ENCODE measurements around the gene FGF2.
"Not testable (repeated sequence)": the region's sequence is repeated elsewhere in the genome, so short reads cannot be mapped to it uniquely, and the experiment has no call there.

Gene FGF2

GRCh38 chr4:122861172-122861943 is 34.7 kb downstream of the FGF2 start:
- Histone ChIP-seq H3K4me3 (no peak overlapping the region), H3K27ac (no peak overlapping the region)
- no peak for TF ChIP-seq CTCF (IDR thresholded peaks at IDR 0.05)
- DNase-seq (ENCODE audit: low spot score) = no peak

DNA sequence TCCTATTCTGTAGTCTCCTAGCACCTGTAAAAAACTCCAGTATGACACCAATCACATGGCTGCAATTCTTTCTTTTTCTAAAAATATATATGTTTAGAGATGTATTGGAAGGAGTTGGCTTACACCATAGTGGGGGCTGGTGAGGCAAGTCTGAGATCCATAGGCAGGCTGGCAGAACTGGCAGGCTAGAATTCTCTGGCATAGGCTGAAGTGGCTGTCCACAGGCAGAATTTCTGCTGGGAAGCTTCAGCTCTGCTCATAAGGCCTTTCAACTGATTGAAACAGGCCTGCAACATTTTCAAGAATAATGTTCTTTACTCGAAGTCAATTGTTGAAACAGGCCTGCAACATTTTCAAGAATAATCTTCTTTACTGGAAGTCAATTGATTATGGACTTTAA is 37.0 kb downstream of the FGF2 start:
- no peak for TF ChIP-seq CTCF (IDR thresholded peaks at IDR 0.05)
- DNase-seq (ENCODE audit: low spot score) = no peak
- Histone ChIP-seq H3K27ac (no peak overlapping the region), H3K4me3 (no peak overlapping the region)

- H3K4me3 ChIP-seq = no peak overlapping the region
- no peak for DNase-seq (ENCODE audit: low spot score)
- TF ChIP-seq CTCF (IDR thresholded peaks at IDR 0.05) = no peak
Measured at GRCh38 chr4:122865425-122865824, 38.8 kb downstream of the FGF2 start.

GRCh38 chr4:122868235-122868634 is 41.6 kb downstream of the FGF2 start:
- H3K27ac ChIP-seq; H3K4me3 ChIP-seq; DNase-seq (ENCODE audit: low spot score): not testable (repeated sequence)

More at GRCh38 chr4:122865425-122865824, 38.8 kb downstream of the FGF2 start:
- no peak overlapping the region for H3K27ac ChIP-seq

GRCh38 chr4:122873146-122873545 is 46.5 kb downstream of the FGF2 start:
- TF ChIP-seq CTCF (IDR thresholded peaks at IDR 0.05) = no peak
- DNase-seq (ENCODE audit: low spot score) = no peak
- Histone ChIP-seq H3K27ac (no peak overlapping the region), H3K4me3 (no peak overlapping the region)

DNA sequence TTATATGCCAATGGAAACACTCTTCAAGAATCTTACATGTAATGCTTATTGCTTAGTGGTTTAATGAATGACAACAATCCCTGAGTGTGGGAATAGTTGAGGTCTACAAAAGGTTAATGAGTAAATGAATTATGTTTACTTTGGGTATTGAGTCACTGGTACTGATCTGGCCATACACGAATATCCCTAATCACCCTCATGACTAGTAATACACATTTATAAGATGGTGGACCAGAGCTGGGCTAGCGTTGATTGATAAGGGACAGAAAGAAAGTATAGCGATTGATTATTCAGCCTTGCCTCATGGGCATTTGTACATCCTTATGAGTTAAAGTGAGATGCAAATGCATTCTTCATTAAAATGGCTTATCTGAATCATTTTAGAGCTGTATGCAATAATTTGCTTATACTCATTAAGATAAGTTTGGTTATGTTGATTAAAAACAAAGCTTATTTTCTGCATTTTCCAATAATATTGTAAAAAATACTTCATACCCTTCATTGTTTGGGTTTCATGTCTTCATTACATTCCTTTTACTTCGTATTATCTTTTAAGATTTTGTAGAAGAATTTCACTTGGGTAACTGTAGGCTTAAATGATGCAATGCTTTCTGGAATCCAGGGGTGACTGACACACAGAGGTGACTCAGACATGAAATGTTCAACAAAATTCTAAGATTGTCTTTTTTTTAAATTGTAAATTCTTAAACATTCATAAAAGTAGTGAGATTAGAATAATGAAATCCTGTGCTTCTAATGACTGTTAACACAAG is 47.4 kb downstream of the FGF2 start:
- no peak for TF ChIP-seq CTCF (IDR thresholded peaks at IDR 0.05)
- Histone ChIP-seq H3K4me3 (no peak overlapping the region), H3K27ac (no peak overlapping the region)
- DNase-seq (ENCODE audit: low spot score) = no peak

GRCh38 chr4:122875949-122876348 is 49.3 kb downstream of the FGF2 start:
- H3K27ac ChIP-seq = no peak overlapping the region
- no peak for DNase-seq (ENCODE audit: low spot score)
- no peak overlapping the region for H3K4me3 ChIP-seq
- TF ChIP-seq CTCF (IDR thresholded peaks at IDR 0.05) = no peak

Data from coronary artery (tissue), 2 donors.